Lower lobe of right lung (tissue), 2 donors: ENCODE measurements around the gene SACM1L. TPM values are rescaled to one million over a fixed set of nuclear protein-coding genes. Genes with fewer than 3 reads are reported as not detected.
"Not testable (repeated sequence)": the region's sequence is repeated elsewhere in the genome, so short reads cannot be mapped to it uniquely, and the experiment has no call there.

Experiments used
- ATAC-seq, 2 donors: fragments of 200-7000 bp; cut with Tn5 transposase; one replicate each; pipeline ENCODE4 v1.9.1; 2020 to 2022; ENCODE audit warnings: mild to moderate bottlenecking in 2 of 2, moderate library complexity in 2 of 2
- DNase-seq: peaks from one replicate; pipeline ENCODE4 v3.0.0-alpha.2; 2020
- H3K27ac ChIP-seq: fragments of 200-600 bp; one replicate; pipeline ENCODE4 v1.8.0; 2022
- H3K27me3 ChIP-seq: fragments of 200-600 bp; one replicate; pipeline ENCODE4 v1.8.0; 2022; ENCODE audit warnings: low read depth
- H3K36me3 ChIP-seq: fragments of 200-600 bp; one replicate; pipeline ENCODE4 v1.8.0; 2022; ENCODE audit warnings: mild to moderate bottlenecking
- H3K4me1 ChIP-seq: fragments of 200-600 bp; one replicate; pipeline ENCODE4 v1.8.0; 2022
- H3K4me3 ChIP-seq: fragments of 200-600 bp; one replicate; pipeline ENCODE4 v1.8.0; 2022; ENCODE audit warnings: mild to moderate bottlenecking
- H3K9me3 ChIP-seq: fragments of 200-600 bp; one replicate; pipeline ENCODE4 v1.8.0; 2022
- intact Hi-C: fragments of 100-400 bp; cut with DNase I; formaldehyde crosslinking; loops from one replicate; pipeline ENCODE4 v1.11.0; 2022
- total RNA-seq: library from RNA; stranded (reverse); fragmentation: NEBNext Ultra II Directional; extraction: Animal tissue kit (Norgen Biotek cat#: 25700); gene quantifications from one replicate; pipeline ENCODE4 v1.2.1, GENCODE V29; 2021
- TF ChIP-seq, protein P1 (sequence below): fragments of 200-600 bp; IDR thresholded peaks from one replicate; pipeline ENCODE4 v1.8.0; 2022; ENCODE audit warnings: antibody characterized with exemption, mild to moderate bottlenecking
- donor health status: DM: no; HTN: yes; CAD: no; lungs with severe emphysema.

SACM1L gene
- total RNA-seq, 1 donor from 2014 or later, result 80.5 TPM

DNA sequence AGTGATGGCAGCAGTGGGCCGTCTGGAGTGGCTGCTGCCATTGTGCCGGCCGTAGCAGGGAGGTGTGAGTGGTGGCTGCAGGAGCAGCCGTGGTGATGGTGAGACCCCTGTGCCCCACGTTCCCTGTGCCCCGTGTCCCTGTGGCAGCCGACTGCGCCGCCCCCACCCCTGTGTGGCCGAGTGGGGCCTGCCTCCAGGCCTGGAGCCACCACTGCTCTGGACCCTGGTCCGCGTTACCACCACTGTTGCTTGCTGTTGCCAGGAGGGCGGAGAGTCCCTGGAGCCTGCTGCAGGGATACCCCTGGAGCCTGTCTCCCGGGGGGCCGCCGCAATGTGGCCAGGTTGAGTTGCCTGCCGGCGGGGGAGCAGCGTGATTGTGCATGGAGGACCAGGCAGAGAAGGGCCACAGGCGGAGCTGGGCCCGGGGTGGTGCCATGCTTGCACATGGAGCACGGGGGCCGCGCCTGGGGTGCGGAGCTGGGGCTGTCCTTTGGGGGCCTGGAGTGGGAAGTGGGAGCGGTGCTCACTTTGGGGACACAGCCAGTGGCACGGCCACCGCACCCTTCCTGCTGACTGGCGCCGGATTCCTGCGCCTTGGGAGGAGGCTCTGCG, 57.1 kb downstream of the SACM1L start:
- H3K27ac ChIP-seq, result no peak overlapping the region
- no peak for DNase-seq
- ATAC-seq, result peak; percentile 32 to 47
- TF ChIP-seq, protein P1, sequence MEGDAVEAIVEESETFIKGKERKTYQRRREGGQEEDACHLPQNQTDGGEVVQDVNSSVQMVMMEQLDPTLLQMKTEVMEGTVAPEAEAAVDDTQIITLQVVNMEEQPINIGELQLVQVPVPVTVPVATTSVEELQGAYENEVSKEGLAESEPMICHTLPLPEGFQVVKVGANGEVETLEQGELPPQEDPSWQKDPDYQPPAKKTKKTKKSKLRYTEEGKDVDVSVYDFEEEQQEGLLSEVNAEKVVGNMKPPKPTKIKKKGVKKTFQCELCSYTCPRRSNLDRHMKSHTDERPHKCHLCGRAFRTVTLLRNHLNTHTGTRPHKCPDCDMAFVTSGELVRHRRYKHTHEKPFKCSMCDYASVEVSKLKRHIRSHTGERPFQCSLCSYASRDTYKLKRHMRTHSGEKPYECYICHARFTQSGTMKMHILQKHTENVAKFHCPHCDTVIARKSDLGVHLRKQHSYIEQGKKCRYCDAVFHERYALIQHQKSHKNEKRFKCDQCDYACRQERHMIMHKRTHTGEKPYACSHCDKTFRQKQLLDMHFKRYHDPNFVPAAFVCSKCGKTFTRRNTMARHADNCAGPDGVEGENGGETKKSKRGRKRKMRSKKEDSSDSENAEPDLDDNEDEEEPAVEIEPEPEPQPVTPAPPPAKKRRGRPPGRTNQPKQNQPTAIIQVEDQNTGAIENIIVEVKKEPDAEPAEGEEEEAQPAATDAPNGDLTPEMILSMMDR, result no peak
- H3K9me3 ChIP-seq, result no peaks in the 10 kb centered on the region
- H3K36me3 ChIP-seq, result peaks cover 68% of the 10 kb centered on the region
- H3K27me3 ChIP-seq, result no peaks in the 10 kb centered on the region
- intact Hi-C loops, result no loop called here
- no peak overlapping the region for H3K4me3 ChIP-seq
- H3K4me1 ChIP-seq, result no peaks in the 10 kb centered on the region

DNA sequence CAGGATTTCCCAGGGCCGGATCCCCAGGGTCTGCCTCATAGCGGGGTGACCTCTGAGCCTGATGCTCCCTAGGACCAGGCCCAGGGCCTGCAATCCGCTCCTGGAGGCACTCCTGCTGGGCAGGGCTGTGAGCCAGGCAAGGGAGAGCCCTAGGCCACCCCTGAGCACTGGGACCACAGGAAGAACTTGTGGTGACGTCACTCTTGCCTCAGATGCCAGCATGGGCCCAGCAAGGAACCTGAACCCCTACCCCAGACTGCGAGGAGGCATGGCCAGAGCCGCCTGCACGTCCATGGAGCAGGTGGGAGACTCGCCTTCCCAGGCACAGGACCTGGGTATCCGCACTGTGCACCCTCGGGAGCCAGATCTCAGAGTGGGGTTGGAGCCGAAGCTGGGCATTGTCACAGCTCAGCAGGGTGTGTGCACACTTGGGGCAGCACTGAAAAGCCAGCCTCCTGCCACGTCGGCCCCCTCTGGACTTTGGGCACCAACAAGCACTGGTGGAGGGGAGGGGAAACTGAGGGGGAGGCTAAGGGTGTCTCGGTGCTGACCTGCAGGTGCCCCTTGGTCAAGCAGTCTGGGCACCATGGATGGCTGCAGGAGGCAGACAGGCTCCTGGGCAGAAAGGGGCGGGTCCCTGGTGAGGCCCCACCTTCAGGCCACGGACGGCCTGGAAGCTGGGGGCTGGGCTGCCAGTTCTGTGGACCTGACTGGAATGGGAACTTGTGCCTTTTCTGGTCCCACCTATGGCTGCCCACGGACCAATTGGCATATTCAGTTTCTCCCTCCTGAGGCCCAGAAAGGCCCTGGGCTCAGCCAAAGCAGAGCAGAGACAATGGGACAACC, 57.8 kb downstream of the SACM1L start:
- ATAC-seq (peak; percentile 36 to 55), DNase-seq (no peak)
- Histone ChIP-seq H3K4me3 (no peak overlapping the region), H3K27ac (no peak overlapping the region), H3K36me3 (peaks cover 61% of the 10 kb centered on the region), H3K9me3 (no peaks in the 10 kb centered on the region), H3K4me1 (no peaks in the 10 kb centered on the region), H3K27me3 (no peaks in the 10 kb centered on the region)
- TF ChIP-seq, protein P1, result no peak
- intact Hi-C loops, result no loop called here

GRCh38 chr3:45748068-45748467, 58.9 kb downstream of the SACM1L start:
- DNase-seq, result no peak
- Histone ChIP-seq H3K9me3 (no peaks in the 10 kb centered on the region), H3K4me3 (no peak overlapping the region), H3K4me1 (no peaks in the 10 kb centered on the region), H3K27me3 (no peaks in the 10 kb centered on the region), H3K36me3 (peaks cover 50% of the 10 kb centered on the region), H3K27ac (no peak overlapping the region)
- no peak for ATAC-seq
- intact Hi-C loops, result no loop called here
- TF ChIP-seq, protein P1, result no peak

DNA sequence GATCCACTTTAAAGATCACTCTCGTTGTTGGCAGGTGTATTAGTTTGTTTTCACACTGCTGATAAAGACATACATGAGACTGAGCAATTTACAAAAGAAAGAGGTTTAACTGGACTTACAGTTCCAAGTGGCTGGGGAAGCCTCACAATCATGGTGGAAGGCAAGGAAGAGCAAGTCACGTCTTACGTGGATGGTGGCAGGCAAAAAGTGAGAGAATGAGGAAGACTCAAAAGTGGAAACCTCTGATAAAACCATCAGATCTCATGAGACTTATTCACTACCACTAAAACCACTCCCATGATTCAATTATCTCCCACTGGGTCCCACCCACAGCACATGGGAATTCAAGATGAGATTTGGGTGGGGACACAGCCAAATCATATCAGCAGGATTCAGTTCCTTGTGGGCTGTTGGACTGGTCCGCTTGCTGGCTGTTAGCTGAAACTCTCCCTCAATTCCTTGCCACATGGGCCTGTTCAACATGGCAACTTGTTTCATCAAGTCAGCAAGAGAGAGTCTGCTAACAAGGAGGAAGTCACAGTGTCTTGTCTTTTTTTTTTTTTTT, 59.9 kb downstream of the SACM1L start:
- H3K4me3 ChIP-seq, DNase-seq, intact Hi-C loops, H3K4me1 ChIP-seq, H3K9me3 ChIP-seq, H3K27me3 ChIP-seq, H3K27ac ChIP-seq, ATAC-seq: not testable (repeated sequence)
- peaks cover 40% of the 10 kb centered on the region for H3K36me3 ChIP-seq

DNA sequence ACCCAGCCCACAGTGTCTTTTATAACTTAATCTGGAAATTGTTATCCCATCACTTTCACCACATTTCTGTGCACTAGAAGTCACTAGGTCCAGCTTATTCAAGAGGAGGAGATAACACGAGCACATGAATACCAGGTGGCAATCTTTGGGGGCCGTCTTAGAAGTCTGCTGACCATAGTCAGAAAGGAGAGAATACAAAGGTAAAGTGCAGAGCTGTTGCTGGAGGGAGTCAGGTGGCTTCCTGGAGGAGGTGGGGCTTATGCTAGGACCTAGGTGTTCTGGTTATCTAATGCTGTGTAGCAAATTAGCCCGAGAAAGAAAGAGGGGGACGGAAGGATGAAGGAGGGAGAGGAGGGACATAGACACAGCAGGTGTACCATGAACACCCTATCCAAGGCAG, 60.7 kb downstream of the SACM1L start:
- TF ChIP-seq, protein P1, result no peak

More for the DNA sequence above, 60.7 kb downstream of the SACM1L start:
- Histone ChIP-seq H3K9me3 (no peaks in the 10 kb centered on the region), H3K4me3 (no peak overlapping the region), H3K27ac (no peak overlapping the region), H3K36me3 (peaks cover 32% of the 10 kb centered on the region), H3K4me1 (no peaks in the 10 kb centered on the region), H3K27me3 (no peaks in the 10 kb centered on the region)
- ATAC-seq, result no peak
- intact Hi-C loops, result no loop called here
- no peak for DNase-seq
